Activated naive CD4-positive, alpha-beta T cell treated with Interleukin-2 at 50 U/mL for 16 hours (primary cell): ENCODE data around the gene LIM2.
A peak's percentile ranks its signal among the peaks of the same experiment; 100 is the strongest.

ENCODE experiments used
- DNase-seq: peaks from one replicate; pipeline ENCODE4 v3.0.0-alpha.2; 2020

Gene LIM2

GRCh38 chr19:51365211-51365964, 22.4 kb downstream of the LIM2 start:
- DNase-seq: peak; percentile 21

GRCh38 chr19:51364200-51365106, 23.3 kb downstream of the LIM2 start:
- no peak for DNase-seq

- DNase-seq: no peak
Observed at GRCh38 chr19:51361239-51361638, 26.5 kb downstream of the LIM2 start.

- no peak for DNase-seq
Observed at GRCh38 chr19:51359294-51359693, 28.5 kb downstream of the LIM2 start.

- DNase-seq: no peak
Observed at GRCh38 chr19:51357952-51358351, 29.8 kb downstream of the LIM2 start.

GRCh38 chr19:51356159-51356801, 31.5 kb downstream of the LIM2 start:
- no peak for DNase-seq

- no peak for DNase-seq
Observed at GRCh38 chr19:51354742-51355148, 33.0 kb downstream of the LIM2 start.

- DNase-seq: no peak
Observed at GRCh38 chr19:51354103-51354741, 33.6 kb downstream of the LIM2 start.

GRCh38 chr19:51352783-51353360, 34.9 kb downstream of the LIM2 start:
- DNase-seq: no peak

GRCh38 chr19:51351266-51351990, 36.3 kb downstream of the LIM2 start:
- no peak for DNase-seq

GRCh38 chr19:51347209-51347928, 40.4 kb downstream of the LIM2 start:
- no peak for DNase-seq

GRCh38 chr19:51346742-51347141, 41.0 kb downstream of the LIM2 start:
- DNase-seq: no peak

- no peak for DNase-seq
Observed at GRCh38 chr19:51345076-51345620, 42.6 kb downstream of the LIM2 start.

GRCh38 chr19:51342631-51343569, 44.9 kb downstream of the LIM2 start:
- DNase-seq: no peak

GRCh38 chr19:51341976-51342580, 45.7 kb downstream of the LIM2 start, which contains the start of gene VSIG10L:
Gene VSIG10L (minus strand): TSS chr19:51342139. CDS start chr19:51342124, 15 bp downstream.
- no peak for DNase-seq

- no peak for DNase-seq
Observed at GRCh38 chr19:51341066-51341465, 46.7 kb downstream of the LIM2 start.

- peak; percentile 94 for DNase-seq
Observed at GRCh38 chr19:51339687-51340656, 47.8 kb downstream of the LIM2 start.

- no peak for DNase-seq
Observed at GRCh38 chr19:51339313-51339686, 48.5 kb downstream of the LIM2 start.
